ENCODE measurements around the gene TSACC. TPM values are rescaled to one million over a fixed set of nuclear protein-coding genes. Genes with fewer than 3 reads are reported as not detected.

TSACC gene
- 0.68 TPM for polyA plus RNA-seq (2012; ENCODE audit: insufficient read length, low read depth)

- TF ChIP-seq REST (IDR thresholded peaks at IDR 0.05; ENCODE audit: insufficient read depth in 1 of 2, low read depth in 2 of 2, low read length in 2 of 2) (peak in 1 of 2 experiments; percentile 60; a peak in 2 of 4 replicates), FOXP2 (optimal IDR thresholded peaks at IDR 0.05; ENCODE audit: borderline replicate concordance, extremely low read depth, extremely low read length, insufficient read depth) (peak; percentile 10), SIN3A (IDR thresholded peaks at IDR 0.05; ENCODE audit: borderline replicate concordance, insufficient read depth, low read length) (peak; percentile 91; the same call in 1 of the 2 replicates), POLR2AphosphoS5 (IDR thresholded peaks at IDR 0.05; ENCODE audit: low read depth, low read length) (peak; percentile 97), TAF1 (IDR thresholded peaks at IDR 0.05; ENCODE audit: borderline replicate concordance, insufficient read depth, low read length) (peak; percentile 97)
Observed at GRCh38 chr1:156338180-156338976, at the start of gene TSACC, which contains the start of gene CCT3. TSACC (plus strand) TSS chr1:156338526; CDS start chr1:156339758, 1,232 bp downstream. CCT3 (minus strand) TSS chr1:156338292; CDS start chr1:156338184, 108 bp downstream.

- TF ChIP-seq POLR2AphosphoS5 (IDR thresholded peaks at IDR 0.05; ENCODE audit: low read depth, low read length): no peak
Observed at GRCh38 chr1:156289857-156290256, 48.5 kb upstream of the TSACC start.

GRCh38 chr1:156291226-156292061 is 46.9 kb upstream of the TSACC start:
- no peak for TF ChIP-seq REST (IDR thresholded peaks at IDR 0.05; ENCODE audit: insufficient read depth in 1 of 2, low read depth in 2 of 2, low read length in 2 of 2)
- TF ChIP-seq FOXP2 (optimal IDR thresholded peaks at IDR 0.05; ENCODE audit: borderline replicate concordance, extremely low read depth, extremely low read length, insufficient read depth): no peak
- no peak for TF ChIP-seq TAF1 (IDR thresholded peaks at IDR 0.05; ENCODE audit: borderline replicate concordance, insufficient read depth, low read length)
- no peak for TF ChIP-seq POLR2AphosphoS5 (IDR thresholded peaks at IDR 0.05; ENCODE audit: low read depth, low read length)
- no peak for TF ChIP-seq SIN3A (IDR thresholded peaks at IDR 0.05; ENCODE audit: borderline replicate concordance, insufficient read depth, low read length)

GRCh38 chr1:156293098-156293434 is 45.3 kb upstream of the TSACC start:
- TF ChIP-seq TAF1 (IDR thresholded peaks at IDR 0.05; ENCODE audit: borderline replicate concordance, insufficient read depth, low read length): no peak
- TF ChIP-seq FOXP2 (optimal IDR thresholded peaks at IDR 0.05; ENCODE audit: borderline replicate concordance, extremely low read depth, extremely low read length, insufficient read depth): no peak
- no peak for TF ChIP-seq SIN3A (IDR thresholded peaks at IDR 0.05; ENCODE audit: borderline replicate concordance, insufficient read depth, low read length)
- TF ChIP-seq POLR2AphosphoS5 (IDR thresholded peaks at IDR 0.05; ENCODE audit: low read depth, low read length): no peak
- TF ChIP-seq REST (IDR thresholded peaks at IDR 0.05; ENCODE audit: insufficient read depth in 1 of 2, low read depth in 2 of 2, low read length in 2 of 2): no peak

- TF ChIP-seq SIN3A (IDR thresholded peaks at IDR 0.05; ENCODE audit: borderline replicate concordance, insufficient read depth, low read length): no peak
- no peak for TF ChIP-seq TAF1 (IDR thresholded peaks at IDR 0.05; ENCODE audit: borderline replicate concordance, insufficient read depth, low read length)
- no peak for TF ChIP-seq POLR2AphosphoS5 (IDR thresholded peaks at IDR 0.05; ENCODE audit: low read depth, low read length)
- TF ChIP-seq REST (IDR thresholded peaks at IDR 0.05; ENCODE audit: insufficient read depth in 1 of 2, low read depth in 2 of 2, low read length in 2 of 2): no peak
- no peak for TF ChIP-seq FOXP2 (optimal IDR thresholded peaks at IDR 0.05; ENCODE audit: borderline replicate concordance, extremely low read depth, extremely low read length, insufficient read depth)
Observed at GRCh38 chr1:156293895-156294294, 44.4 kb upstream of the TSACC start.

Data from PFSK-1 (cell line).